ENCODE data around the gene TMEM175.

GRCh38 chr4:921830-922331 is 10.4 kb upstream of the TMEM175 start:
- TF ChIP-seq POLR2A (IDR thresholded peaks at IDR 0.05; ENCODE audit: low read depth, low read length) (no peak), POLR2AphosphoS5 (IDR thresholded peaks at IDR 0.05; ENCODE audit: low read depth, low read length) (no peak), TAF1 (IDR thresholded peaks at IDR 0.05; ENCODE audit: low read depth, low read length) (no peak), SPI1 (IDR thresholded peaks at IDR 0.05; ENCODE audit: low read depth, low read length) (peak; percentile 77), PAX5 (IDR thresholded peaks at IDR 0.05; ENCODE audit: insufficient read depth, low read length, severe bottlenecking) (no peak)
